DMS53 treated with DMSO at 0.1 percent for 48 hours (cell line): Measurements from ENCODE around the gene MACF1.

ENCODE experiments used
- DNase-seq: peaks from one replicate; lab custom pipeline; 2025; ENCODE audit not compliant: unreplicated experiment; lab: John Stamatoyannopoulos, UW

Gene MACF1

DNA sequence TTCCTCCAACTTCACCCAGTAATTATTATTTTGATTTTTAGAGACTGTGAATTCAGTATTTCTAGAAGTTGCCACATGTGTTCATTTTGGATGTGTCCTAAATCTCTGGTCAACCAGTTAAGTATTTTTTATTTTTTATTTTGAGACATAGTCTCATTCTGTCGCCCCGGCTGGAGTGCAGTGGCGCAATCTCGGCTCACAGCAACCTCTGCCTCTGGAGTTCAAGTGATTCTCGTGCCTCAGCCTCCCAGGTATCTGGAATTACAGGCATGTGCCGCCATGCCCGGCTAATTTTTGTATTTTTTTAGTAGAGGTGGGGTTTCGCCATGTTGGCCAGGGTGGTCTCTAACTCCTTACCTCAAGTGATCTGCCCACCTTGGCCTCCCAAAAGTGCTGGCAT is 8.0 kb downstream of the MACF1 start:
- no peak for DNase-seq

DNA sequence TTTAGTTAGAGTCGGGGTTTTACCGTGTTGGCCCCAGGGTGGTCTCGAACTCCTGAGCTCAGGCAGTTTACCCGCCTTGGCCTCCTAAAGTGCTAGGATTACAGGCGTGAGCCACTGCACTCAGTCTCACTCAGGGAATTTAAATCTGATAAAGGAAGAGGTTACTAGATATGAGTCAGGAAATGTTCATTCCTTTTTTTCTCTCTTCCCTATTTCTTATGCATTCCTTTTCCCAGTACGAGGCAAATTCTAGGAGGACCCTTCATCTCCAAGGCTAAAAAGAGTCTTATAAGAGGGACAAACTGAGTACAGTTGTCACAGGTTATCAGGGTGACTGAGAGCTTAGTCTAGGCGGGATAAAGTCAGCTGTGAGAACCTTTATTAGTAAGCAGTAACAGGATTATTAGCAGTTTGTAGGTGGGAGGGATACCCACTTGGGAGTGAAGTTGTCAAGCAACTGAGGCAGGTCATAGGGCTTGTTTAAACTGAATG is 9.1 kb downstream of the MACF1 start:
- DNase-seq = no peak

DNA sequence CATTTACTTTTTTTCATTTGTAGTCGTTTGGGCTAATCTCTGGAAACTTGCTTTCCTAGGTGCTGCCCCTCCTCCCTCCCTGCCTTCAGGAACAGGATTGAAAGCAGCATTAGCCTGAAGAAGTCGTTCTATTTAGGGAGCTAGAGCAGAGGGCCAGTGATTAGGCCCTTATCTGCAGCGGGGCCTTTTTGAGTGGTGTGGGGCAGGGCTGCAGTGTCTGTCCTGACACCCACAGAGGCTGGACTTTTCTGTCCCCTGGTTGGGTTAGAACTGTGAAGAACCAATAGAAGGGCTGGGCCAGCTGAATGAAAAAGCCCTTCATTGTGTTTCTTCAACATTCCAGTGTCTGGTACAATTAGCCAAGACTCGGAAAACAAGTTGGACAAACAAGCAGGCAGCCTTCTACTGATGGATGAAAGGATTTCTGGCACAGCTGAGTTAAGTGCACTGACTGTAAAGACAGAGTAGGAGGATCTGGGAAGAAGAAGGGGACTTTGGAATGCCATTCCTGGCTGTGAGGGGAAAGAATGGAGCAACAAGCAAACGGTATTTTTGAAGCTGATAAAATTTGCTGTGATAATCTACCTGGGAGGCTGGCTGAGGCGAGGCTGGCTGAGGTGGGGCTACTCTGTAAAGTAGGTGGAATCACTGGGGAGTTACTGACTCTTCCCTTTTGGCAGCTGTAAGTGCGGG is 9.7 kb downstream of the MACF1 start:
- DNase-seq = no peak

DNA sequence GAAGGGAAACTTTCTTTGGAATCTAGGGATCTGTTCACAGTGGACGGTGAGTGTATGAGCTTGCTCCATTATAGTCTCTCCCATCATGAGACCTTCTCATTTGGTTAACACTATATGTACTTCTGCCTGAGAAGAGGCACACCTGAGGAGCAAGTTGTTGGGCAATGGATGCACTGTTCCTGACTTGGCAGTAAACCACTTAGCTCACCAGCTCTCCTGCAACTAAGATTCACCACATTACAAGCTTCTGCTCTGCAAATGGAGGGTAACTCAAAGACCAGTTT is 10.2 kb downstream of the MACF1 start:
- DNase-seq = no peak

DNA sequence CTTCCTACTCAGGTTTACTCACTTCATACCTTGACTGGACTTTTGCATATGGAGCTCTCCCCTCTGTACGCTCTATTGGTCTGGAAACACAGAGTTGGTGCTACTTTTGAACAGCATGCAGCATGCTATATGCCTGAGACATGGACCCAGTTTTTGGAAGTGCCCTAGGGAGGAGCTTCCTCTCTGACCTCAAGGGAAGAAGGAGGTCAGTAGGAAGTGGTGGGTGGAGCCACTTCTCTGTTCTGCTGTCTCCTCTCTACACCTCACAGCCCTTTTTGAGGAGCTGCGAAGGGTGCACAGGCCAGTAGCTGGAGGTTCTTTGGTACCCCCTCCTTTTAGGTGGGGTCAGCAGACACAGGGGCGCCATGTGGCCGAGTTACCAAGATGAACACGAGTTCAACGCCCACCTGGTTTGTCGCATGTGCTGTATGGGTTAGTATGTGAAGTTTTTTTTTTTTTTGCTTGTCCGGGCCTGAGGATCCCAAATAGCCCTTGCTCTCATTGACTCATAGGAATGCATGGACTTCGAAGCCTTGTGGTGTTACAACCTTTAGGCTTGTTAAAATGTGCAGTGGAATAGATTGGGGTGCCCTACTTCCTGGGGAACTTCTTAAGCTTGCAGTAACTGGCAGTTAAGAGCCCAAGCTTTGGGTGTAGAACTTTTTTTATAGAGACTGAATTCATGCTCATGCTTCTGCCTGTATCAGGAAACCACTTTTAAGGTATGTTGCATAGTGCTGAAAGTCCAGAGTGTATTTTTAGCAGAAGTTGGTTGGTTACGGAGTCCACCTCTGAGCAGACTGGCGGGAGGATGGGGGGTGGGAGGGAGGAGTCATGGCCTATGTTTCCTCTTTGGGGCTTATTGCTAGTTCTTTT is 10.7 kb downstream of the MACF1 start:
- no peak for DNase-seq

DNA sequence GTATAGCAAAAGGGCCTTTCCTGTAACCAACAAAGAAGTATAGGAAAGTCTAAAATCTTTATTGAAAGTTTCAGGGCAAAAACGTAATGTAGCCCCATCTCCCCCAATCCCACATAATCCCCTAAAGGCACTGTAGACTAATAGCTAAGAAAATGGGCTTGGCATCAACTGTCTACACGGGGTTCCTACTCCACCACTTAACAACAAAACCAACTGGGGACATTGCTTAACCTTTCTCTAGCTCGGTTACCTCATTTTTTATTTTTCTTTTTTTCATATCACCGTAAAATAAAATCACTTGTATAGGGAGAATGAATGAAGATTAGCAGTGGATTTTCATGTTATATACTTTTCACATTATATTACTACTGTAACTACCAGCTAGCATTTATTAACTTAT is 12.3 kb downstream of the MACF1 start:
- DNase-seq = no peak

DNA sequence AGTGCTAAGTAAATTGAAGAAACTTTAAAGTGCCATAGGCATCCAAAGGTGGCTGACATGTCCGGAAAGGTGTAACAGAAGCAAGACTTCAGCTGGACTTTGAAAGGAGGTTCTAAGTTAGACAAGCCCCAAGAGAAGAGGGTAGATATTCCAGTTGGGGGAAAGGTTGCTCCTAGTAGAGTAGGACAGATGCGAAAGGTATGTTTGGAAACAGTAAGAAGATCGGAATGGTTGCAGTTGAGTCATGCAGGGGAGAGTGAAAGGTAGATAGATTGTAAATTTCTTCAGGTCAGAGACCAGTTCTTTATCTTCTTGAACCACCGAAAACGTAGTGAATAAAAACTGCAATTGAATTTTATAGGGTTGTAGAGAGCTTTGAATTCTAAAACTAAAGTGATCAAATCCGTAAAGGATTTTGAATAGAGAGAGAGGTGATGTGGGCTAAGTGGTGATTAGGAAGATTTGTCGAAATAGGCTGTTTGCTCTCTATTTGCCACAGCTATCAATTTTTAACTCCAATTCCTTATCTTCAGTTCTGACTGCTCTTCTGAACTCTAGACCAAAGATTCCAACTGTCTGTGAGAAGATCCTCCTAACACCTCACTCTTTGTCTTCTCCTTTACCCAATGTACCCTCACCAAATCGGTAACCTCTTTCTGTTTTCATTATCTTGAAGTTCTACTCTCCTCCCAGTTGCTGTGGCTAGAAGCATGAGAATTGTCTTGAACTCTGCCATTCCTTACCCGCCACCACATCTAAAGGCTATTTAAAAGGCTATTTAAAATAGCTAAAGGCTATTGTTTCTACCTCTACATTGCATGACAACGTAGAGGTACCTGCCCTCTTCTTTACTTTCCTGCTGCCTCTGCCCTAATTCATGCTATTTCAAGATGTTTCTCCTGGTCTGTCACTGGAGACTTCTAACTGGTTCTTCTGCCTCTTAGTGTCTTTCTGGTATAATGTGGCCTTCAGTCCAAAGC is 16.7 kb downstream of the MACF1 start:
- no peak for DNase-seq

DNA sequence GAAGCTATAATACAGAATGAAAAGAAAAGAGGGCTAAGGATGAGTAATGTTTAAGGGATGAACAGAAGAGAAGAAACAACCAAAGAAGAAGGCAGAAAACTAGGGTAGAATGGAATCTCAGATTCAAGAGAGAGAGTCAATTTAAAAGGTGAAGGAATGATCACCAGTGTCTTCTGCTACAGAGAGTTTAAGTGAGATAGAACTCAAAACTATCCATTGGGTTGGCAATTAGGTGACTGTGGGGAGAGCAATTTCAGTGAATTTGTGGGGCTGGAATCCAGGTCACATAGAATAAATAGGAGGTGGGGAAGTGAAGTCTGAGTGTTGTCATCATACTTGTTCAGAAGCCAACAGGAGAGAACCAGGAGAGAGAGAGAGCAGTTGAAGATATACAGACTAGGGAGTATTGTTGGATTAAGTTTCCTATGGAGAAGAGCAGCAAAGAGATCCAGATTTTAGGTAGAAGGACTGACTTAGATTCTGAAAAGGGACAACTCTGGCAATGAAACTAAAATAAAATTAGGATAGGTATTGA is 19.9 kb downstream of the MACF1 start:
- DNase-seq = no peak

DNA sequence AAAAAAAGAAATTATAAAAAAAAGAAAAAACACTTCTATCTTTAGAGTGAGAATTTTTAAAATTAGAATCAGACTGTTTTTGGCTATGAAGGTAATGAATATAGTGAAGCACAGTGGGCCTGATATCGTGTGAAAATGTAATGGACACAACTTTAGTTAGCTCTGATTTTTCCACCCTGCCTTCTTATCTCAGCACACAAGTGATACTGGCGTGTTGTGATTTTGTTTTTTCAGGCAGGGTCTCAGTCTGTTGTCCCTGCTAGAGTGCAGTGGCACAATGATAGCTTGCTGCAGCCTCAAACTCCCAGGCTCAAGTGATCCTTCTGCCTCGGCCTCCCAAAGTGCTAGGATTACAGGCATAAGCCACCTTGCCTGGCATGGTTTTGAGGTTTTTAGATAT is 22.3 kb downstream of the MACF1 start:
- no peak for DNase-seq

DNA sequence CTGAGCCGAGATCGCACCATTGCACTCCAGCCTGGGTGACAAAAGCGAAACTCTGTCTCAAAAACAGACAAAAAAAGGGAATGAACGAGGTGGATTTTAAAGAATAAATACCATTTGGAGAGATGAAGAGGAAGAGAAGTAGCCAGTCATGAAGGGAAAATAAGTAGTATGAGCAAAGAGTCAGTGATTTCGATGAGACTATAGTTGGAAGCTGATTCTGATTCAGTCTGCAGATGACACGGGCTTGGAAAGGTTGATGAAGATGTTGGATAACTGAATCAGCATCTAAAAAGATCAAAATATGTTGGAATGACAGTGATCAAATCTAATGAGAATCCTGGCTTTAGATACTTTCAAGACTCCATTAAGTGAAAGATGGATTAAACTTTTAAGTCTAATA is 23.8 kb downstream of the MACF1 start:
- DNase-seq = no peak

DNA sequence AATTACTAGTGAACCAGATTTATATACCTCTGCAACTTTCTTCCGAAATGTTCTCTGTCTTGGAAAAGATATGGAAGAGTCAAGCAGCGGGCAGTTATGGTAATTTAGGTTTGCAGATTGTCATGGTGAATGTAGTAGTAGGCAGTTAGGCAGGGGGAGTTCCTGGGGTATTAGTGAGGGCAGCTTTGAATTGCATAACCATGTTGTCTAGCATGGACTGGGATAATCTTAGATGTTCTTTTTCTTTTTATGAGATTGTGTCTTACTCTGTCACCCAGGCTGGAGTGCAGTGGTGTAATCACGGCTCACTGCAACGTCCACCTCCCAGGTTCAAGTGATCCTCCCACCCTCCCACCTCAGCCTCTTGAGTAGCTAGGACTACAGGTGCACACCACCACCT is 25.0 kb downstream of the MACF1 start:
- DNase-seq = no peak

DNA sequence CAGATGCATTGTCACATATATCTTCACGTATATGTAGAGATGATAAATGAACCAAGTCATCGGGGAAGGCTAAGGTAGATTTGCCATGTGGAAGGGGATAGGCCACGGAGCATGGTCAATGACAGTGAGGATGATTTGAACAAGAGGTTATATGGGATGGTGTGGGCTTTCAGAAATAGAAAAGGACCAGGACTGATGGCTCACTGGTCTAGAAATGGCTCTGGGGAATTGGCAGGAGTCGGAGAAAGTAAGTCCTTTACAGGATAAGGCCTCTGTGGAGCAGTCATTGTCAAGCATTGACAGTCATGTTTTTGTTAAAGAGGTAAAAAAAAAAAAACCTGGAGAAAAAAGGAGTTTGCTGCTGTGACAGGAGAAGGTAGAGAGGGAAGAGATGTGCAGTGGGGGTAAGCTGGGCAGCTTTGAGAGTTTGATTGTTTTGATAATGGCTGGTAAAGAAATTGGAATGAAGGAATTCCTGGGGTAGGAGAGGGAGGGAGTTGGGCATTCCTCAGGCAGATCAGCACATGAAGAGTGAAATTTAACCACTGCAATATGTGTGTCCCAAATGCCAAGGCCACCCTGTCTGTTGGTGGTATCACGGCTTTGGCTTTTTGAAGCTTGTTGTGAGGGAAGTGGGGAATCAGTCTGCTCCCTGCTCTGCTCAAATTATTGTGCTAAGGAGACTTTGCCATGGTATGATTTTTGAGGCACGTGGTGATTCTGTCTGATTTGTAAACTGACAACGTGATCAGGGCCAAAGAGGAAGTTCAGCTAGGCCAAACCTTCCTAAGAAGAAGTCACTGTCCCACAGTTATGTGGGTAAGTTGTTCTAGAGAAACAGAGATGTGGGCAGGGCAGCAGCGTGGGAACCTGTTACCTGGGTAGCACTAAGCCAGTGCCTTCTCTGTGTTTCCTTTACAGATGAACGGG is 26.0 kb downstream of the MACF1 start:
- no peak for DNase-seq

DNA sequence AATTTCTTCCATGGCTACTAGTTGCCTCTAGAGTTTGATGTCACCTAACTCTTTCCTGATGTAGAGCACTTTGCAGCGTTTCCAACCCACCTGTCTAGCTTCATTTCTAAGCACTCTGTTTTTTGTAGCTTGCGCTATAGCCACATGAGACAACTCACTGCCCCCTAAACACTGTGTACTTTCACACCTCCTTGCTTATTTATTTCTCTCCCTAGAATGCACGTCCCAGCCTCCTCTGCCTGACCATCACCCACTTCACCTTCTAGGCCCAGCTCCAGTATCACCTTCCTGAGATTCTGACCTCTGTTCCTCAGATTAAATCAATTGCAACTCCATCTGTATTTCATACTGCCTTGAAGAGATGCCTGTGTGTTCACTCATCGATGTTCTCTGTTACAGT is 32.5 kb downstream of the MACF1 start:
- DNase-seq = no peak

DNA sequence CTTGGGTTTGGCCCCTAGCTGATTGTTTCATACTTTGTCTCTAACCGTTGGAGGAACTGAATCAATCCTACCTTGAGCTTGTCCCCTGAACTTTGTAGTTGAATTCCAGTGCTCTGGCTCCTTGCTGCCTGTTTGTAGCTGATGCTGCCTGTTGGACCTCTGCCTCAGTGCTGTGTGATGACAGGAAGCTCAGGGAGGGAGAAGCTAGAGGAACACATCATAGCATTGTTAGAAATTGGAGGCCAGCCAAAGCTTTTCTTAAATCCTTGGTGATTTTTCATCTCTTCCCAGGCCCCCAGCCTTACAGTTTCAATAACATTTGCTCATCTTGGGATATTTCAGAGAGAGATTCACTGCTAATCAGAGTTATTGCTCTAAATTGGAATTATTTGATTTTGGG is 34.0 kb downstream of the MACF1 start:
- no peak for DNase-seq

DNA sequence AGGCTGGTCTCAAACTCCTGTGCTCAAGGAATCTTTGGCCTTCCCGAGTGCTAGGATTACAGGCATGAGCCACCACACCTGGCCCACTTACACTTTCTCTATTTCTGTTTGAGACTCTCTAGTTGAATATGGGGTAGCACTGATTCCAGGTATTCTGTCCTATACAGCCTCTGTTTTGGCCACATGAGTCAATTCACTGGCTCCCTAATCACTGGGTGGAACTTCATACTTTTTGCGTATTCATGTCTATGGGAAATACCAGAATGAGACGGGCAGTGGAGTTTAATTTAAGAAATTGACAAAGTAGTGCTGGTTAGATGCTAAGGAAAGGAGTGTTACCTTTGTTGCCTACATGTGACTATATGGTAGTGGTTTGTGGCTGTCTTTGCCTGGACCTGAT is 35.5 kb downstream of the MACF1 start:
- DNase-seq = no peak

DNA sequence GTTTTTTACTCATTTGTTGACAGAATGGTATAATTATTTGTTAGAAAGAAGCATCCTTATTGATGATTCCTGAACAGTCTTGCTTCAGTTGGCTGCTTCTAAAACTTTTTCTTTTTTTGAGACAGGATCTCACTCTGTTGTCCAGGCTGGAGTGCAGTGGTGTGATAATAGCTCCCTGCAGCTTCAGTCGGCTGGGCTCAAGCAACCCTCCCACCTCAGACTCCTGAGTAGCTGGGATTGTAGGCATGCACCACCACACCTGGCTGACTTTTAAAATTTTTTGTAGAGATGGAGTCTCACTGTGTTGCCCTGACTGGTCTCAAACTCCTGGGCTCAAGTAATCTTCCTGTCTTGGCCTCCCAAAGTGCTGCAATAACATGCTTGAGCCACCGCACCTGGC is 38.8 kb downstream of the MACF1 start:
- no peak for DNase-seq

DNA sequence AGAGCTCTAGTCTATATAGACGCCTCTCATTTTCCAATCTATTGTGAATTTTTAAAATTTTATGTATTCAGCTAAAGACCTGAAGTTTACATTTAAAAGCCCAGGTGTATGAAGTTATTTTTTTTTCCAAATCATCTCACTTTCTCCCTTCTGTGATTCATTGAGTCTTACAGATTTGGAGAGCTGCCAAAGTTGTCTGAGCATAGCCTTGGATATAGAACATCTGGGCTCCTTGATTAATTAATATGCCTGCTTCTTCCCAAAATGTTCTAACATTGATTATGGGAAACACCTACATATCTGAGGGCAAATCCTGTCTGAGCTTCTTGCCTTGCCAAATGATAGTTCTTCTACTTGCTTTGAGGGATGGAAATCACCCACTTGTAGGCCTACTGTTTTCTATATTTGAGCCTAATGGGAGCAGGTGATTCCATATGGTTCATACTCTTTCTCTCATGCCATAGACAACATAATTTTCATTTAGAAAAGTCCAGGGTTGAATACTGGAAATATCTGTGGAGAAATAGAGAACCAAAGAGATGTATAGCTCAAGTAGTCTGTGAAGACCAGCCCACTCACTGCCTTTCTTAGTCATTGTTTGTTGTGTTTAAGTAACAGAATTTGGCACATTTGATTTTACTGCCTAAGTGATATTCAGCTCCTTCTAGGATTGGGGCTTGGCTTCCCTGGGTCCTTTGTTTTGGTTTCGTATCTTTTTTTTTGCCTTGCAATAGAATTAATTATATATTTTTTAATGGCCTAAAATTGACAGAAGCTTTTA is 46.2 kb downstream of the MACF1 start:
- DNase-seq = no peak

DNA sequence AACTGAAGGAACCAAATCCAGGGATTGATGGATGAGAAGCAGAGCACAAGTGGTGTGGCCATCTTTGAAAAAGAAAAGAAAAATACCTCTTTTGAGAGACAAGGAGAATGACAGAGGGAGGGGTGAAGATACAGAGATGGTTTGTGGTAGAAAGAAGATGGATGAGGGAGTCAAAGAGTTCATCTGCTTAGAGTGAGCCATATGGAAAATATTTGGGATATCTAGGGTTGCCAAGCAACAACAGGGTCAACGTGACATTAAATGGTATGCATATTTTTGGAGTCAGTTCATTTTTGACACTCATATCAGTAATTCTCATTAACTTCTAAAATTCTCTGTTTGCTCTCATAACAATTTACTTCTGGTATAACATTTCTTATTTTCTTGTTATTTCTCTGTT is 50.7 kb downstream of the MACF1 start:
- no peak for DNase-seq

DNA sequence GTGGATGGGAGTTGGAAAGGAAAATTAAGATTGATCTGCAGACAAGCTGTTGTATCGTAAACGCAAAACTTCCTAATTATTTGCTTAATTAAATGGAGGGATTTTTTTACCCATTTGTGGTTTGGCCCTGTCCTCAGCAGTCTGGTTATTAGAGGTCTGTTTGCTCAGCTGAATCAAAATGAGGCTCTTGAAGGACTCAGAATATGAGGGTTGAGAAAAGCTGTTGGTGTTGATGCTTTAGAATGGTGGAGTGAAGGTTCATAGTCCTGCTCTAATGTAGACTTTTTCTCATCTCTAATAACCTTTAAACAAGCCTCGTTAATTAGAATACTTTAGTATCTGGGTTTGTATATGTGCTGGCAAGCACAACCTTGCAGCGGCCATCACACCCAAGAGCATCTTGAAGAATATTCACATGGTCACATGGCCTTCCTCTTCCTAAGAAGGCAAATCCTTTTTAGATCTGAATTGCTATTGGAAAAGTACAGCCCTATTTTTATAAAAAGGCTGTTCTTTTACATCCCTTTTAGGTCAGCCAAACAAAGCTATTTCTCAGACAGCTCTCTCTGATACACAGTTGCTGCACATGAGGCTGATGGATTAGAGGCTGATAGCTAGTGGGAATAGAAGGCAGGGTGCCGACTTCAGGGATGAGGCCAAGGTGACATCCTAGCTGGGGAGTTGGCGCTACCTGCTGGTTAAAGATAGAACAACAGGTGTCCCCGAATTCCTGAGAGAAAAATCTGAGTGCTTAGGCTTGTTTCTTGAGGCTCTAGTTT is 53.8 kb downstream of the MACF1 start:
- DNase-seq = peak; percentile 68
